Hair follicle dermal papilla cell (primary cell): ENCODE data around the gene ELP2. TPM values are rescaled to one million over a fixed set of nuclear protein-coding genes. Genes with fewer than 3 reads are reported as not detected.

Source experiments
- total RNA-seq: library from RNA; depleted of rRNA; stranded (reverse); fragments of >200 nt; gene quantifications from 2 replicates; pipeline ENCODE4 v1.2.3, GENCODE V29; 2012

The ELP2 gene, protein sequence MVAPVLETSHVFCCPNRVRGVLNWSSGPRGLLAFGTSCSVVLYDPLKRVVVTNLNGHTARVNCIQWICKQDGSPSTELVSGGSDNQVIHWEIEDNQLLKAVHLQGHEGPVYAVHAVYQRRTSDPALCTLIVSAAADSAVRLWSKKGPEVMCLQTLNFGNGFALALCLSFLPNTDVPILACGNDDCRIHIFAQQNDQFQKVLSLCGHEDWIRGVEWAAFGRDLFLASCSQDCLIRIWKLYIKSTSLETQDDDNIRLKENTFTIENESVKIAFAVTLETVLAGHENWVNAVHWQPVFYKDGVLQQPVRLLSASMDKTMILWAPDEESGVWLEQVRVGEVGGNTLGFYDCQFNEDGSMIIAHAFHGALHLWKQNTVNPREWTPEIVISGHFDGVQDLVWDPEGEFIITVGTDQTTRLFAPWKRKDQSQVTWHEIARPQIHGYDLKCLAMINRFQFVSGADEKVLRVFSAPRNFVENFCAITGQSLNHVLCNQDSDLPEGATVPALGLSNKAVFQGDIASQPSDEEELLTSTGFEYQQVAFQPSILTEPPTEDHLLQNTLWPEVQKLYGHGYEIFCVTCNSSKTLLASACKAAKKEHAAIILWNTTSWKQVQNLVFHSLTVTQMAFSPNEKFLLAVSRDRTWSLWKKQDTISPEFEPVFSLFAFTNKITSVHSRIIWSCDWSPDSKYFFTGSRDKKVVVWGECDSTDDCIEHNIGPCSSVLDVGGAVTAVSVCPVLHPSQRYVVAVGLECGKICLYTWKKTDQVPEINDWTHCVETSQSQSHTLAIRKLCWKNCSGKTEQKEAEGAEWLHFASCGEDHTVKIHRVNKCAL
- 93.9 and 122 TPM in 2 replicates for total RNA-seq

DNA sequence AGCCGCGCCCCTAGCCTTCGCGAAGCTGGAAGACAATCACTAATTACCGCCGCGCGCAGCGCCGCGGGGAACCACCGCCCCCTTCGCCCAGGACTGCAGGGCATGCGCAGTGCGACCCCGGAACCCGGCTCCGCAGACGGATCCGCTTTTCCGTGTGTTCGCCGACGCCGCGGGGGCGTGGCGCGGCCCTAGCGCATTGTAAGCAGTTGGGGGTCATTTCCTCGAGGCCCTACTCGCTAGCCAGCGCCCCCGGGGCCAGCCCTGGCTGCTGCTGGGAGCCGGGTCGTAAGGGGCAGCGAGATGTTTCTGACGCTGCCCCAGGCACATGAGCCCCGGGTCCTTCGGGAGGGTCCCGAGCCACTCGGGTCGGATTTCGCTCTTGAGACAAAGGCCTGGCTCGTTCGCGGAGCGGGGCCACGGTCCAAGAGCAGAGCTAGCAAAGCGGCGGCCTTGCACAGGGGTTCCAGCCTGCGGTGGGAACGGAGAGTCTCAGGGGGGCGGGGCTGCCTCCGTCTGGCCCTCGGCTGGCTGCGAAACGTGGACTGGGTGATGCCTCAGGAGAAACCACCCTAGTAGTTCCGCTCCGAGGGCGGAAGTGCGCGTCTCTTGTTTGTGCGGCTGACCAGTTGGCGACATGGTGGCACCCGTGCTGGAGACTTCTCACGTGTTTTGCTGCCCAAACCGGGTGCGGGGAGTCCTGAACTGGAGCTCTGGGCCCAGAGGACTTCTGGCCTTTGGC is at the start of gene ELP2, which contains the start of gene SLC39A6:
ELP2 (plus strand) TSS at position 600 of the 739 bp plus-strand sequence; CDS start at position 635, 35 bp downstream.
SLC39A6 (minus strand) TSS at position 41 of the 739 bp plus-strand sequence. CDS start 2,333 bp downstream, outside the sequence.

DNA sequence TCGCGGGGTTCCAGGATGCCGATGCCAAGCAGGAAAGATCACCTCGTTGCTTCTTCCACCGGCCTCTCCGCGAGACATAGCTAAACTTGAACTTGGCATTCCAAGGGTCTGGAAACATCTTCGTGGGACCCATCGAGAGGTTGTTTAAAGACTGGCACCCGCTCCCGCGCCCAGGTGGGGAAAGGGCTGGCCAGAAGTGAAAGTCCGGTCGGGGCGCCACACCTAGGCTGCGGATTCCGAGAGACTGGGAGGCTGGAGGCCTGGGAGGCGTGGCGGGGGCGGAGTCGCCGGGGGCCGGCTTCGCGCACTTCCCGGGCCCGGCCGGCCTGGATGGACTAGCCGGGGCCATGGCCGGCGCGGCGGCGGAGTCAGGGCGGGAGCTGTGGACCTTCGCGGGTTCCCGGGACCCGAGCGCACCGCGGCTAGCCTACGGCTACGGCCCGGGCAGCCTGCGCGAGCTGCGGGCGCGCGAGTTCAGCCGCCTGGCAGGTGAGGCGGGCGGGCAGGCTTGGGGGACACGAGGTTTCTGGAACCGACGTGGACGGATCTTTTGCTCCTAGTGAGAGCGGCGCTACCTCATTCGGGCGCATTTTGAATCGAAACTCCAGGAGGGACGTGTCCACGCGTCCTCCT is 57.6 kb downstream of the ELP2 start, which contains the start of gene MOCOS:
MOCOS (plus strand) TSS at position 305 of the 633 bp plus-strand sequence; CDS start at position 348, 43 bp downstream.

Other genes with a start within 250 kb of the ELP2 start
- gene RPRD1A, start 62.3 kb upstream of the ELP2 start, total RNA-seq: 40.6 and 44.3 TPM in 2 replicates
- gene SLC39A6, start 559 bp upstream of the ELP2 start, total RNA-seq: 123 and 133 TPM in 2 replicates
- 8.9 and 14.5 TPM in 2 replicates for gene MOCOS, start 57.6 kb downstream of the ELP2 start, total RNA-seq
- gene FHOD3, start 167.8 kb downstream of the ELP2 start, total RNA-seq: 20.6 and 23.5 TPM in 2 replicates